CD4-positive, alpha-beta T cell treated with Interleukin-12 subunit alpha and Interleukin-12 subunit beta, for 1 hour (primary cell): ENCODE results near the gene NINL.

Source experiments
- DNase-seq: peaks from one replicate; pipeline ENCODE4 v3.0.0-alpha.2; 2020

The NINL gene

DNA sequence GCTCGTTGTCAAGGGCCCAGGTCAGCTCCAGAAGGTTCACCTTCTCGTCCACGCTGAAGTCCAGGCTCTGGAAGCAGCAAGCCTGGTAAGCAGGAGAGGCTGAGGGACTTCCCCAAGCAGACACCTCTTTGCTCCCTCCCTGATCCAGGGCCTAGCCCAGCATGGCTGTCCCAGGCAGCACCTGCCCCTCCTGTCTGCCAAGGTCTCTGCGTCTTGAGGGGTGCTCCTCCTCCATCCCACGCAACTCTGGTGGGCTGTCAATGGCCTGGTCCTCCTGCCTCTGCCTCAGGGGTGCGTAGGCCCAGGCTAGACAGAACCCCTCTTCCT lies 87.1 kb downstream of the NINL start:
- DNase-seq = no peak

GRCh38 chr20:25497586-25498279 lies 87.6 kb downstream of the NINL start:
- no peak for DNase-seq

- no peak for DNase-seq
Observed at GRCh38 chr20:25496968-25497401, 88.3 kb downstream of the NINL start.

- no peak for DNase-seq
Observed at GRCh38 chr20:25496165-25496967, 89.0 kb downstream of the NINL start.

DNA sequence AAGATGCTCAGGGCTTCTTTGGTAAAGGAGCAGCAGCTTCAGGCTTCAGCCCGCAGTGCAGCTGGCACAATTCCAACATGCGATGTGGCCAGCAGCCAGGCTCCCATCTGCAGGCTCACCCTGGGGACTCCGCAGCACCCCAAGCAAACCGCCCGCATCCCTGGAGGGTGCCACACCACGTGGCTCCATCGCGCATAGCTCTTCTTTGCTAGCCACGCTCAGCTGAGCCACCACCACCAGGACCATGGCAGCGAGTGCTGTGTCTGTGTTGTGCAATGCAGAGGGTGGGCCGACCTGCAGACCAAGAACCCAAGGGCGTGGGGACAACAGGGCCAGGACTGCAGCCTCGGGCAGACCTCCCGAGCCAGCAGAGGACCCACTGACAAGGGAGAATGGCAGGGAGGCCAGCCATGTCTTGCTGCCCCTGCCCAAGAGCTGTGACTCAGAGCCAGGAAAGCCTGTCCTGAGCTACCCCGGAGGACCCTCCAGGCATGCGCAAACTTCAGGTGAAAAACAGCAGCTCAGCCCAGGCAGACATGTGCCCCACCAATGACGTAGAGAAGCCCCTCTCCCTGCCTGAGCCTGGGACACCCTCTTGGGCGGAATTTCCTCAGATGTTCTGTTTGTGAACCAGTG lies 90.0 kb downstream of the NINL start:
- DNase-seq = no peak

DNA sequence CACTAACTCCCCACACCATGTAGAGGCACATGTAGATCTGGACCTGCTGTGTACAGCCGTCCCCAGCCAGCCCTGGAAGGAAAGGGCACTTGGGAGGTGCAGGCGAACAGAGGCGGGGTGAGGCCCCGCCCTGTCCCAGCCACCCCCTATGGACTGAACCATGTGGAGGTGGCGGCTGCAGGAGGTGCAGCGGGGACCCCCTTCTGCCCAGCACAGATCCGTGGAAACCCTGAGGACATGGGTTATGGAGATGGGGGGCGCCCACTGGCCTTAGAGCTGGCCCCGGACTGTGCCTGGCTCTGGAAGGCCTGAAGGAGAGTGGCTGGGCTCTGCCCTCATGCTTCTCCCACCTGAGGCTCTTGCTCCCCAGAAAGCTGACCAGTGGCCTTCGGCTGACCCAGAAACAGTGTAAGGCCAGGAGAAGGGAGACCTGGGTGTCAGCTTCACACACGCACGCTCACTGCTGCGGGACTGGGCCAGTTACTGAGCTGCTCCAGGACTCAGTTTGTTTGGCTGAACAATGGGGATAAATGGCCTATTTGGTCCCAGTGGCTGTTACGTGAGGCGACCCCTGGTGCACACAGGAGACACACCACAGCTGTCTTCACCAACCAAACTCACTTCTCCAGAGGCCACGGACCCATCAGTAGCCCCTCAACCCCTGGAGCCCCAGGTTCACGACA lies 90.7 kb downstream of the NINL start:
- DNase-seq = no peak

- no peak for DNase-seq
Observed at GRCh38 chr20:25493748-25494505, 91.4 kb downstream of the NINL start.

DNA sequence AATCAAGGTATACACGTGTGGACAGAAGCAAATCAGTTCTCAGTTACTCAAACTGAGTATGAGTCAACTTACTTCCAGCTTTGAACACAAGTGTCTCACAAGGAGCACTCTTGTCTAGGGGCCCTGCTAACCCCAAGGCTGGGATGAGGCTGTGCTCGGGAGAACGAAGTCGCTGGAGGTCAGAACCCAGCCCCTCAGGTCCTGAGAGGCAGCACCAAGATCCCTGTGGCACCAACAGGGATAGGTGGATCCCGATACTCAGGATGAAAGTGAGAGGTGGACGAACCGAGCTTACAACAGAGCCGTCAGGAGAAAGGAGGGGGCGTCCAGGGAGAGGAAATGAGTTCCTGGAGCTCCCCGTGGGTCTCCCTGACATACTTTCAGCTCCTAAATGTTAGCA lies 92.2 kb downstream of the NINL start:
- DNase-seq = no peak

GRCh38 chr20:25491446-25492038 lies 93.8 kb downstream of the NINL start:
- DNase-seq = no peak

DNA sequence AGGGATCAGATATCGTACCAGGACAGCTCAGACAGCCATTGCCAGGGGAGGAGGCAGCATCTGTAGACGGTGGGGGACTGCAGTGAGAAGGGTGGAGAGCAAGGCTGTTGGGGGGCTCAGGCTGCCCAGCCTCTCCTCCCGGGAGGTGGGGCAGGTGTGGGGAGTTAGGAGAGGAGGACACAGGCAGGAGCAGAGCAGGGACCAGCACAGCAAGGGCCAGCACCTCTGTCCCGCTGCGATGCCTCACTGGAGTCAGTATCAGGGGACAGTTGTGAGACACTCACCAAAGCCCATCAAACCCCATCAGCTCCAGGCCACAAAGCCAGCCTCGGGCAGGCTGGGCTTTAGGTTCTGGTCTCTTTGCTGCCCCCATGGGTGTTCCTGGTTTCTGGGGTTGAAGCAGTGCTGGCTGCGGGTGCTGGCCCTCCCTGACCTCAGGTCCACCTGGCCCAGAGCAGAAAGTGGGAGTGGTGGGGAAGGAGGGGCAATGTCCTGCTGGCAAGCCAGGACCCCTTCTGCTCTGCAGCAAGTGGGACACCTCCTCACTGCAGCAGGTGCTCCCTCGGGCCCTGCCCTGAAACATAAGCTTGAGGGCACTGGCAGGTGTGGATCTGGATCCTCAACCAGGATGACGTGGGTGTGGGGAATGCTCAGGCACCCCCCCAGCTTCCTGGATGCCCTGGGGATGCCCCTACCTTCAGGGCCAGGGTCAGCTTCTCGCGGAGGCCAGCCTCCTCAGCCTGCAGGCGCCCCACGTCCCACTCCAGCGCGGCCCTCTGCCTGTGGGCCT lies 94.5 kb downstream of the NINL start:
- DNase-seq = no peak

GRCh38 chr20:25489221-25489871 lies 96.0 kb downstream of the NINL start:
- DNase-seq = no peak

DNA sequence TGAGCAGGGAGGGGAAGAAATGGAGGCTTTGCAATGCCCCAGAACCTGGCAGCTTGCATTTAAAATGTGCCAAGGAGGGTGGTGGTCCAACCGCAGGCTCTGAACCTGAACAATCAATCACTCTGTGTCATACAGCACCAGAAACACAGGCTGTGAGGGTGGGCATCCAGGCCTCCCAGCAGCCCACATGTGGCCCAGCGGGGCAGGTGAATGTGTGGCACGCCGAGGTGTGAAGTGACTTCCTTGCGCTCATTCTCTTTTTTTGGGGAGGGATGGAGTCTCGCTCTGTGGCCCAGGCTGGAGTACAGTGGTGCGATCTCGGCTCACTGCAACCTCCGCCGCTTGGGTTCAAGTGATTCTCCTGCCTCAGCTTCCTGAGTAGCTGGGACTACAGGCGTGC lies 97.4 kb downstream of the NINL start:
- no peak for DNase-seq

DNA sequence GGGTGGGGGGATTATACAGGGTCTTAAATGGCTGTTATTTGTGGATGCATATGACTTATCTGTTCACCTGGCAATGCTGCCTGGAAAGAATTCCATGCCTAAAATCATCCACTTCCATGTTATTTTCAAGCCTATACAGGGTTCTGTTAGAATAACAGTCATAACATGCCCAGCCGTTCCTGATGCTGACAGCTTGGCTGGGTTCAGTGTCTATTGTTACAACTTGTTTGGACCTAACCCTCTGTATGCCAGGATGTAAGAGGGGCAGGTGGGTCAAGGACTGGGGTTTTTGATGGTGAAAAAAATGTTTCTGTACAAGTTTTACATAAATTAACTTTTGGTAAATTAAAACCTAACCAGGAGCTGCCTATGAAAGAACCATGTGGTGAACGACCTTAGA lies 98.0 kb downstream of the NINL start:
- DNase-seq = no peak

GRCh38 chr20:25486377-25486776 lies 99.0 kb downstream of the NINL start:
- DNase-seq = no peak

DNA sequence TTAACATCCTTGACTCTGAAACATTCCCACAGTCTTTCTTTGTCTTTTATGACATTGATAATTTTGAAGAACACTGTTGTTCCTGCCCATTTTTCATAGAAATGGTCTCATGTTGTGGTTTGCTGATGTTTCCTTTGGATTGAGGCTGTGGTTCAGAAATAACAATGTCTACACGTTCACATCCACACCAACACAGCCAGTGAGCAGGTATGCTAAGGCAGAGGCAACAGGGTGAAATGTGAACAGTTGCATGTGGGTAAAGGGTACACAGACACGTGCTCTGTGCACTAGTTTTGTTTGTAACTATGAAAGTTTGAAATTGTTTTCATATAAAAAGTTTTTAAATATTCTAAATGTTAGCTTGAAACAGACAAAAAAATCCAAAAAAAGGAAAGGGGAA lies 99.5 kb downstream of the NINL start:
- DNase-seq = no peak

DNA sequence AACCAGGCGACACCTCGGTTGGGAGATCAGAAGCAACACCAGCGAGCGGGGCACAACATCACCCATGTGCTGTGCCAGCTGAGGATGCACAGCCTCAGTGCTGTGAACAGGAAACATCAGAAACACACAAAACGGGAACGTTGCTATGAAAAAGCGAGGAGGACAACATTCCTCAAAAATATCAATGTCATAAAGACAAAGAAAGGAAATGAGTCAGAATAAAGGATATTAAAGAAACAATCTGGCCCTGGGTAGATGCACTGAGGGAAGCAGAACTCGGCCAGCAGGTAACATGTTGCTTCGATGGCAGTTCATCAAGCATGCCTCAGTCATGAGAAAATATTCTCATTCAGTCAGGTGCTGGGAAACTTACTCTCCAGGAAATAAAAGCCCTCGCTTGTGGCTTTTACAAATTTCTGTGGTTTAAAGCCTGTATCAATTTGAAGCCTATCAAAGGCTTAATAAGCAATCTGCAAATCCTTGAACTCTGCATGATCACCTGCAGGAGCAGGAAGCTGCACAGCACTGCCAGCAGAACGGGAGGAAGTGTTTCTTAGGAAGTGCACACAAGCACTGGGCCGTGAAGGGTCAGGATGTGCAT lies 100.3 kb downstream of the NINL start:
- no peak for DNase-seq

GRCh38 chr20:25484224-25484846 lies 101.0 kb downstream of the NINL start:
- DNase-seq = no peak

GRCh38 chr20:25483431-25484132 lies 101.7 kb downstream of the NINL start:
- no peak for DNase-seq

DNA sequence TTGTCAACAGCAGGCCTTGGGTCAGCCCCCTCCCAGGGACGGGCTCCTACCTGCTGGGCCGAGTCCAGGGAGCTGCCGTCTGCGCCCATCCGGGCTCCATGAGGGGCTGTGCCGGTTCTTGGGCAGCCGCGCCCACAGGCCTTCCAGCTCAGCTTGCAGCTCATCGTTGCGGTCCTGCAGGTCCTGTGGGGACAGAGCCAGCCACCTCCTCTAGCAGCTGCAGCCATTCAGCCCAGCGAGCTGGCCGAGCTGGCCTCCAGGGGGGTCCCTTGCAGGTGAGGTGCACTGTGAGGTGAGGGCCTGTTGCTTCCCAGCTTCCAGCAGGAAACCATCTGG lies 103.4 kb downstream of the NINL start:
- no peak for DNase-seq
